Psoas muscle (tissue), 8 donors: ENCODE measurements around the gene BTBD9. TPM values are rescaled to one million over a fixed set of nuclear protein-coding genes. Genes with fewer than 3 reads are reported as not detected.

Source experiments
- ATAC-seq, 4 donors: fragments of 200-7000 bp; cut with Tn5 transposase; one replicate each; pipeline ENCODE4 v1.9.1; 2020; ENCODE audit warnings: moderate library complexity in 3 of 4, mild to moderate bottlenecking in 2 of 4
- DNase-seq, 2 donors: peaks; one replicate each; pipeline ENCODE4 v3.0.0-alpha.2; 2020
- H3K27ac ChIP-seq: fragments of 200-600 bp; one replicate; pipeline ENCODE4 v1.8.0; 2022
- H3K27me3 ChIP-seq, 3 donors: fragments of 200-600 bp in 1 of 3; one replicate each; pipeline versions ENCODE4 v1.6.1 to v1.8.0; 2013 to 2022; ENCODE audit warnings: low read length in 2 of 3, mild to moderate bottlenecking in 2 of 3, moderate library complexity in 1 of 3; ENCODE audit not compliant: insufficient read depth in 3 of 3
- H3K36me3 ChIP-seq, 2 donors: fragments of 200-600 bp in 1 of 2; one replicate each; pipeline versions ENCODE4 v1.6.1 to v1.8.0; 2013 to 2022; ENCODE audit warnings: low read depth in 1 of 2, mild to moderate bottlenecking in 1 of 2, moderate library complexity in 1 of 2; ENCODE audit not compliant: insufficient read depth in 1 of 2
- H3K4me1 ChIP-seq: fragments of 200-600 bp; one replicate; pipeline ENCODE4 v1.8.0; 2022
- H3K4me3 ChIP-seq: fragments of 200-600 bp; one replicate; pipeline ENCODE4 v1.8.0; 2022; ENCODE audit warnings: mild to moderate bottlenecking
- H3K9me3 ChIP-seq: fragments of 200-600 bp; one replicate; pipeline ENCODE4 v1.8.0; 2022
- WGBS, 3 donors: extraction: QIAGEN DNeasy Blood & Tissue Kit; methylation state at CpG; one replicate each; pipeline versions ENCODE4 v1.1.6 to v1.1.7; 2013; 5-methylcytosine and 5-hydroxymethylcytosine counted together
- intact Hi-C, 2 donors: fragments of 100-400 bp; cut with DNase I; formaldehyde crosslinking; loops; one replicate each; pipeline versions ENCODE4 v1.11.0 to v1.14.2; 2022
- polyA plus RNA-seq, 3 donors: library from polyadenylated mRNA; stranded (reverse); fragments of 200-250 nt; gene quantifications; one replicate each; pipeline ENCODE4 v1.2.3, GENCODE V29; 2013
- total RNA-seq, 4 donors: library from RNA; stranded (reverse); fragmentation: NEBNext Ultra II Directional in 2 of 4; extraction: Animal tissue kit (Norgen Biotek cat#: 25700) in 2 of 4; gene quantifications; one replicate each; pipeline versions ENCODE4 v1.2.1 to v1.2.4, GENCODE V29; 2021 to 2023
- TF ChIP-seq, protein P1 (sequence below): fragments of 200-600 bp; IDR thresholded peaks from one replicate; pipeline ENCODE4 v1.8.0; 2022; ENCODE audit warnings: antibody characterized with exemption
- donor health status: healthy with polysubstance abuse.
- donor health status: DM: no; HTN: no; CAD: no; lungs with moderate emphysema.
- donor health status: Bipolar disorder and iron deficiency.
- donor health status: healthy.
- donor health status: DM: yes; HTN: yes; CAD: no.
- donor health status: DM: no; HTN: no; CAD: no.
- donor health status: DM: no; HTN: no; CAD: no.
- donor health status: DM: yes; HTN: yes; CAD: no.

Gene BTBD9
- total and polyA plus RNA-seq, 7 donors, result 2.3 to 10.9 (median 8.4) TPM

DNA sequence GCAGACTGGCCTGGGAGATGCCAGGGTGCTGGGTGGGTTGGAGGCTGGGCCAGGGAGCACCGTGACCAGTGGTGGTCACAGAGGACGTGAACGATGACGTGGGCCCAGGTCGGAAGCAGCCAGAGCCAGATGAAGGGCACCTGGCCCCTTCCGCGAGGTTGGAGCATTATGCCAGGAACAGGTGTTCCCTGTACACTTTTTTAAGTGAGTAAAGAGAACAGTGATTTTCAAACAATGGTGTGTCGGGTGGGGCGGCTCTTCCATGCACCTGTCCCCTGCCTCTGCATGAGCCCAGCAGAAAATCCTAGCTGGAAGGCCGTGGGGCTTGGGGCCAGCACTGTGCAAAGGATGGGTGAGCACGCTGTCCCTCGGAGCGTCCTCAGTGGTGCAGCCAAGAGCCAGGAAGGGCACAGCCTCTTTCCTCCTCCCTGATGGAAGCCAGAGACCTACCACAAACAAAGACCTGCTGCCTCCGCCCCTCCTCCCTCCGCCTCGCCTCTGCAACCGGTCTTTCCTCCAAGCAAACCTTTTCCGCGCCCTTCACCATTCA, 469.7 kb downstream of the BTBD9 start:
- intact Hi-C loops, result no loop called here
- WGBS, 3 donors, result 42 to 55% (median 52%) methylated on average over 19 of the region's 19 CpGs
- Histone ChIP-seq H3K36me3 (peaks cover 0 to 5% of the 10 kb centered on the region in 2 donors), H3K27ac (no peak overlapping the region), H3K27me3 (no peaks in the 10 kb centered on the region), H3K9me3 (no peaks in the 10 kb centered on the region), H3K4me1 (no peaks in the 10 kb centered on the region), H3K4me3 (no peak overlapping the region)
- ATAC-seq (no peak), DNase-seq (no peak)
- TF ChIP-seq, protein P1, sequence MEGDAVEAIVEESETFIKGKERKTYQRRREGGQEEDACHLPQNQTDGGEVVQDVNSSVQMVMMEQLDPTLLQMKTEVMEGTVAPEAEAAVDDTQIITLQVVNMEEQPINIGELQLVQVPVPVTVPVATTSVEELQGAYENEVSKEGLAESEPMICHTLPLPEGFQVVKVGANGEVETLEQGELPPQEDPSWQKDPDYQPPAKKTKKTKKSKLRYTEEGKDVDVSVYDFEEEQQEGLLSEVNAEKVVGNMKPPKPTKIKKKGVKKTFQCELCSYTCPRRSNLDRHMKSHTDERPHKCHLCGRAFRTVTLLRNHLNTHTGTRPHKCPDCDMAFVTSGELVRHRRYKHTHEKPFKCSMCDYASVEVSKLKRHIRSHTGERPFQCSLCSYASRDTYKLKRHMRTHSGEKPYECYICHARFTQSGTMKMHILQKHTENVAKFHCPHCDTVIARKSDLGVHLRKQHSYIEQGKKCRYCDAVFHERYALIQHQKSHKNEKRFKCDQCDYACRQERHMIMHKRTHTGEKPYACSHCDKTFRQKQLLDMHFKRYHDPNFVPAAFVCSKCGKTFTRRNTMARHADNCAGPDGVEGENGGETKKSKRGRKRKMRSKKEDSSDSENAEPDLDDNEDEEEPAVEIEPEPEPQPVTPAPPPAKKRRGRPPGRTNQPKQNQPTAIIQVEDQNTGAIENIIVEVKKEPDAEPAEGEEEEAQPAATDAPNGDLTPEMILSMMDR, result no peak

DNA sequence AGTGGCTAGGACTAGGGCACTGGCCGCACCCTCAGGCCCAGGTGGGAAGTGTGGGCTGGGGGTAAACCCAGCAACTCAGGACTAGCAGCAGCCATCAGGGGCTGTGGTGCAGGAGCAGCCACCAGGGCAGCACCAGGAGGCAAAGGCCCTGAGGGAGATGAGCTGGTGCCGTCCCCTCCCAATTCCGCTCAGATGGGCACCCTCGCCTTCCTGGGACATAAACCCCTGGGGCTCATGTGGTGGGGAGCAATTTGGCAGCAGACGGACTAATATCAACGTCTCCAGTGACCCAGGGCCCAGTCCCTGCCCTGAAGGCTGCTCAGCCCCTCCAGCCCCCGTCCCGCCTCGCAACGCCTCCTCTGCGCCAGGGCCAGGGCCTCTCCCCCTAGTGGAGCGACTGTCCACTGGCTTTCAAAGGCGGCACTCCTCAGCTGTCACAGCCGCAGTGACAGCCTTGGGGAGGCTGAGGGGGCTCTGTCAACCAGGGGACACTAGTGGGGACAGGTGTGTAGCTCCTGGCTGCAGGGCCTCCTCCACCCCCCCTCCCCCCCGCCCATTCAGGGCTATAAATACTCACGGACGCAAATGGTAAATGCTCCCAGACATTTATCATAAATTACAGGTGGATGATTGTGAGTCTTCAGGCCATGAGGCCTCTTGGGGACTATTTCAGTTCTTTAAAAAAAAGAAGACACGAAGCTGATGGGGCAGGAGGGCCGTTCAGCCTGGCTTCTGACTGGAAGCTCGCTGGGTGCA, 470.3 kb downstream of the BTBD9 start:
- intact Hi-C loops, result no loop called here
- H3K4me1 ChIP-seq, result no peaks in the 10 kb centered on the region
- H3K36me3 ChIP-seq, result peaks cover 0 to 4% of the 10 kb centered on the region in 2 donors
- no peak overlapping the region for H3K4me3 ChIP-seq
- no peaks in the 10 kb centered on the region for H3K9me3 ChIP-seq
- H3K27me3 ChIP-seq, result no peaks in the 10 kb centered on the region
- DNase-seq (no peak), ATAC-seq (peak; percentile 33 to 45 (median 38))
- no peak overlapping the region for H3K27ac ChIP-seq
- 60 to 69% (median 67%) methylated on average over 20 of the region's 20 CpGs for WGBS, 3 donors
- TF ChIP-seq, protein P1, result peak; percentile 8

DNA sequence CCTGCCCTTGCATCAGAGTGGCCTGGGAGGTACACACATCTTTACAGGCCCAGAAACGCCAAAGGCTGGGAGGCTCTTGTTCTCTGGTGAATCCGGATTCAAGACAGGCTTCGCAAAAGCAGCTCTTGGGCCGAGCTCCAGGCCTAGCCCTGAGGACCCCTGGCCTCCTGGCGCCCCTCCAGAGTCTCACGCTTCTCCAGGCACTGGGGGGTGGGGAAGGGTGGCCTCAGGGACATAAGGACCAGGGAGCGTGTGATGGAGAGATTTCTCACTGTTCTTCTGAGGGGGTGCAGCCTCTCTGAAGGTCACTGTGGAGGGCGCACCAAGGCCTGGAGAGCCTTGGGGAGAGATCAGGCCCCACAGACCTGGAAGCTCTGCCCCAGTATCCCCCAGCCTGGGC, 471.0 kb downstream of the BTBD9 start:
- Histone ChIP-seq H3K4me1 (no peaks in the 10 kb centered on the region), H3K27me3 (no peaks in the 10 kb centered on the region), H3K9me3 (no peaks in the 10 kb centered on the region), H3K4me3 (no peak overlapping the region), H3K36me3 (no peaks in the 10 kb centered on the region), H3K27ac (no peak overlapping the region)
- ATAC-seq, result peak in 1 of 4 donors; percentile 10
- no peak for DNase-seq
- 83 to 91% (median 84%) methylated on average over 8 of the region's 8 CpGs for WGBS, 3 donors
- TF ChIP-seq, protein P1, result no peak
- intact Hi-C loops, result no loop called here

DNA sequence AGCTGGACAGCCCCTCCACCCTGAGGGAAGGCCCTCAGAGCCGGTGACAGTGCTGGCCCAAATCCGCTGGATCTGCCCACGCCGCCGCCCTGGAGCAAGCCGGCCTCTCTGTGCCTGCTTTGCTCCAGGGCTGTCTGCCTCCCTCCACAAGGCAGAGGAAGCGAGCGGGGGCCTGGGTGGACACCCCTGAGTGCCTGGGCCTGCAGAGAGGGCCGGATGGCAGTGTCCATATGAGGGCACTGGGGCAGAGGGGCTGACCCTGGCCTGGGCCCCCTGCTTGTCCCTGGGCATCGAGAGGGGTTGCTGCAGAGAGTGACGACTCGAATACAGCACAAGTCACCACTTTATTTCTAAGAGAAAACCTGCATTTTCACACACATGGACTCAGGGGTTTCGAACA, 471.6 kb downstream of the BTBD9 start:
- intact Hi-C loops, result no loop called here
- Histone ChIP-seq H3K36me3 (no peaks in the 10 kb centered on the region), H3K4me1 (no peaks in the 10 kb centered on the region), H3K27me3 (no peaks in the 10 kb centered on the region), H3K27ac (no peak overlapping the region), H3K4me3 (no peak overlapping the region), H3K9me3 (no peaks in the 10 kb centered on the region)
- TF ChIP-seq, protein P1, result no peak
- ATAC-seq (no peak), DNase-seq (no peak)
- 87 to 97% (median 94%) methylated on average over 7 to 13 of the region's 13 CpGs for WGBS, 3 donors
